Measurements from ENCODE around the gene ZNF804B.

Gene ZNF804B

GRCh38 chr7:88791891-88792290, 32.4 kb downstream of the ZNF804B start:
- Mint-ChIP-seq H3K9me3 (no peaks in the 10 kb centered on the region), H3K27ac (no peak overlapping the region), H3K4me1 (ENCODE audit: low read depth) (no peaks in the 10 kb centered on the region), H3K4me3 (no peak overlapping the region), H3K27me3 (no peaks in the 10 kb centered on the region), H3K36me3 (ENCODE audit: low read depth) (no peaks in the 10 kb centered on the region)
- intact Hi-C loops (cut with micrococcal nuclease): loop anchor here (5.0 kb wide), 1 partner anchor 1635 kb away; no protein-coding TSS in a partner anchor

GRCh38 chr7:88792361-88792760, 32.9 kb downstream of the ZNF804B start:
- no peak overlapping the region for H3K27ac Mint-ChIP-seq
- intact Hi-C loops (cut with micrococcal nuclease): loop anchor here (5.0 kb wide), 1 partner anchor 1635 kb away; no protein-coding TSS in a partner anchor
- no peaks in the 10 kb centered on the region for H3K4me1 Mint-ChIP-seq (ENCODE audit: low read depth)
- no peak overlapping the region for H3K4me3 Mint-ChIP-seq
- H3K9me3 Mint-ChIP-seq: no peaks in the 10 kb centered on the region
- H3K36me3 Mint-ChIP-seq (ENCODE audit: low read depth): no peaks in the 10 kb centered on the region
- H3K27me3 Mint-ChIP-seq: no peaks in the 10 kb centered on the region

- Mint-ChIP-seq H3K4me1 (ENCODE audit: low read depth) (no peaks in the 10 kb centered on the region), H3K4me3 (no peak within 1 kb of the TSS), H3K9me3 (no peaks in the 10 kb centered on the region), H3K27me3 (no peaks in the 10 kb centered on the region), H3K36me3 (ENCODE audit: low read depth) (no peaks in the 10 kb centered on the region), H3K27ac (no peak within 1 kb of the TSS)
- intact Hi-C loops (cut with micrococcal nuclease): no loop called here
These were observed 36.1 kb downstream of the ZNF804B start, which contains the start of gene TEX47 for GRCh38 chr7:88795553-88795952. Gene TEX47, minus strand, starts transcription at chr7:88795737. Its CDS starts 795 bp downstream, at chr7:88794942.

- H3K4me3 Mint-ChIP-seq: no peak overlapping the region
- no peaks in the 10 kb centered on the region for H3K36me3 Mint-ChIP-seq (ENCODE audit: low read depth)
- no peak overlapping the region for H3K27ac Mint-ChIP-seq
- H3K9me3 Mint-ChIP-seq: no peaks in the 10 kb centered on the region
- no peaks in the 10 kb centered on the region for H3K4me1 Mint-ChIP-seq (ENCODE audit: low read depth)
- intact Hi-C loops (cut with micrococcal nuclease): no loop called here
- no peaks in the 10 kb centered on the region for H3K27me3 Mint-ChIP-seq
These were observed 41.5 kb downstream of the ZNF804B start for GRCh38 chr7:88801046-88801445.

GRCh38 chr7:88806280-88807037, 47.0 kb downstream of the ZNF804B start:
- intact Hi-C loops (cut with micrococcal nuclease): no loop called here
- no peak overlapping the region for H3K27ac Mint-ChIP-seq
- no peaks in the 10 kb centered on the region for H3K9me3 Mint-ChIP-seq
- no peaks in the 10 kb centered on the region for H3K27me3 Mint-ChIP-seq
- no peaks in the 10 kb centered on the region for H3K4me1 Mint-ChIP-seq (ENCODE audit: low read depth)
- H3K4me3 Mint-ChIP-seq: no peak overlapping the region
- no peaks in the 10 kb centered on the region for H3K36me3 Mint-ChIP-seq (ENCODE audit: low read depth)

- intact Hi-C loops (cut with micrococcal nuclease): no loop called here
- peaks cover 15% of the 10 kb centered on the region for H3K9me3 Mint-ChIP-seq
- H3K36me3 Mint-ChIP-seq (ENCODE audit: low read depth): no peaks in the 10 kb centered on the region
- no peaks in the 10 kb centered on the region for H3K4me1 Mint-ChIP-seq (ENCODE audit: low read depth)
- H3K27ac Mint-ChIP-seq: no peak overlapping the region
- no peak overlapping the region for H3K4me3 Mint-ChIP-seq
- H3K27me3 Mint-ChIP-seq: no peaks in the 10 kb centered on the region
These were observed 59.1 kb downstream of the ZNF804B start for GRCh38 chr7:88818552-88818951.

- Mint-ChIP-seq H3K27me3 (no peaks in the 10 kb centered on the region), H3K9me3 (peaks cover 18% of the 10 kb centered on the region), H3K4me3 (no peak overlapping the region), H3K36me3 (ENCODE audit: low read depth) (no peaks in the 10 kb centered on the region), H3K4me1 (ENCODE audit: low read depth) (no peaks in the 10 kb centered on the region), H3K27ac (no peak overlapping the region)
- intact Hi-C loops (cut with micrococcal nuclease): no loop called here
These were observed 66.7 kb downstream of the ZNF804B start for GRCh38 chr7:88826222-88826621.

- Mint-ChIP-seq H3K4me3 (no peak overlapping the region), H3K4me1 (ENCODE audit: low read depth) (no peaks in the 10 kb centered on the region), H3K36me3 (ENCODE audit: low read depth) (no peaks in the 10 kb centered on the region), H3K27ac (no peak overlapping the region), H3K9me3 (no peaks in the 10 kb centered on the region), H3K27me3 (no peaks in the 10 kb centered on the region)
- intact Hi-C loops (cut with micrococcal nuclease): loop anchor here (2.0 kb wide), 1 partner anchor 590 kb away; no protein-coding TSS in a partner anchor
These were observed 75.7 kb downstream of the ZNF804B start for GRCh38 chr7:88835147-88835728.

- H3K27ac Mint-ChIP-seq: no peak overlapping the region
- intact Hi-C loops (cut with micrococcal nuclease): no loop called here
- no peaks in the 10 kb centered on the region for H3K4me1 Mint-ChIP-seq (ENCODE audit: low read depth)
- H3K36me3 Mint-ChIP-seq (ENCODE audit: low read depth): no peaks in the 10 kb centered on the region
- no peaks in the 10 kb centered on the region for H3K27me3 Mint-ChIP-seq
- H3K4me3 Mint-ChIP-seq: no peak overlapping the region
- no peaks in the 10 kb centered on the region for H3K9me3 Mint-ChIP-seq
These were observed 82.7 kb downstream of the ZNF804B start for GRCh38 chr7:88842201-88842600.

- H3K9me3 Mint-ChIP-seq: peaks cover 2% of the 10 kb centered on the region
- H3K36me3 Mint-ChIP-seq (ENCODE audit: low read depth): no peaks in the 10 kb centered on the region
- H3K4me1 Mint-ChIP-seq (ENCODE audit: low read depth): no peaks in the 10 kb centered on the region
- intact Hi-C loops (cut with micrococcal nuclease): no loop called here
- H3K4me3 Mint-ChIP-seq: no peak overlapping the region
- no peaks in the 10 kb centered on the region for H3K27me3 Mint-ChIP-seq
- no peak overlapping the region for H3K27ac Mint-ChIP-seq
These were observed 85.6 kb downstream of the ZNF804B start for GRCh38 chr7:88845091-88845490.

- no peak overlapping the region for H3K4me3 Mint-ChIP-seq
- H3K4me1 Mint-ChIP-seq (ENCODE audit: low read depth): no peaks in the 10 kb centered on the region
- H3K9me3 Mint-ChIP-seq: peaks cover 19% of the 10 kb centered on the region
- no peaks in the 10 kb centered on the region for H3K36me3 Mint-ChIP-seq (ENCODE audit: low read depth)
- H3K27me3 Mint-ChIP-seq: no peaks in the 10 kb centered on the region
- intact Hi-C loops (cut with micrococcal nuclease): no loop called here
- H3K27ac Mint-ChIP-seq: no peak overlapping the region
These were observed 91.7 kb downstream of the ZNF804B start for GRCh38 chr7:88851220-88851619.

GRCh38 chr7:88859288-88859687, 99.8 kb downstream of the ZNF804B start:
- no peak overlapping the region for H3K4me3 Mint-ChIP-seq
- no peaks in the 10 kb centered on the region for H3K36me3 Mint-ChIP-seq (ENCODE audit: low read depth)
- no peak overlapping the region for H3K27ac Mint-ChIP-seq
- H3K4me1 Mint-ChIP-seq (ENCODE audit: low read depth): no peaks in the 10 kb centered on the region
- no peaks in the 10 kb centered on the region for H3K27me3 Mint-ChIP-seq
- intact Hi-C loops (cut with micrococcal nuclease): no loop called here
- H3K9me3 Mint-ChIP-seq: peaks cover 21% of the 10 kb centered on the region

GRCh38 chr7:88866265-88866863, 106.9 kb downstream of the ZNF804B start:
- no peaks in the 10 kb centered on the region for H3K4me1 Mint-ChIP-seq (ENCODE audit: low read depth)
- intact Hi-C loops (cut with micrococcal nuclease): no loop called here
- no peaks in the 10 kb centered on the region for H3K36me3 Mint-ChIP-seq (ENCODE audit: low read depth)
- H3K27ac Mint-ChIP-seq: no peak overlapping the region
- no peaks in the 10 kb centered on the region for H3K27me3 Mint-ChIP-seq
- peaks cover 8% of the 10 kb centered on the region for H3K9me3 Mint-ChIP-seq
- H3K4me3 Mint-ChIP-seq: no peak overlapping the region

- intact Hi-C loops (cut with micrococcal nuclease): no loop called here
- Mint-ChIP-seq H3K27me3 (no peaks in the 10 kb centered on the region), H3K9me3 (peaks cover 8% of the 10 kb centered on the region), H3K36me3 (ENCODE audit: low read depth) (no peaks in the 10 kb centered on the region), H3K4me3 (no peak overlapping the region), H3K4me1 (ENCODE audit: low read depth) (no peaks in the 10 kb centered on the region), H3K27ac (no peak overlapping the region)
These were observed 107.7 kb downstream of the ZNF804B start for GRCh38 chr7:88867158-88867557.
